HCT116 (cell line): Measurements from ENCODE around the gene KMT2B. TPM values are rescaled to one million over a fixed set of nuclear protein-coding genes. Genes with fewer than 3 reads are reported as not detected.

ENCODE experiments used
- ATAC-seq: fragments of 200-7000 bp; cut with Tn5 transposase; 2 replicates; pipeline ENCODE4 v1.9.1; 2020; ENCODE audit warnings: mild to moderate bottlenecking, moderate library complexity
- BruUV-seq: library from RNA; stranded (reverse); fragments of 400-500 nt; replicated peaks from 2 replicates; lab custom pipeline; 2021; lab: Mats Ljungman, UMichigan
- CTCF ChIA-PET: fragments of 300-600 bp; sonication (Branson Sonifier 250); formaldehyde crosslinking; loops from one replicate; lab custom pipeline; 2021; ENCODE audit warnings: antibody characterized with exemption; lab: Charles Lee
- POLR2A ChIA-PET: fragments of 300-600, 350-600 bp; sonication (Branson Sonifier 250); formaldehyde crosslinking; loops from one replicate; lab custom pipeline; 2021; ENCODE audit warnings: antibody characterized with exemption; lab: Charles Lee
- RAD21 ChIA-PET, 2 experiments: fragments of 300-600 bp; sonication (Branson Sonifier 250); formaldehyde crosslinking; loops; one replicate each; lab custom pipeline; 2023; ENCODE audit warnings: low total read pairs in 2 of 2; ENCODE audit not compliant: uncharacterized antibody in 2 of 2, unreplicated experiment in 2 of 2, low non-redundant PET in 1 of 2; lab: Charles Lee
- DNase-seq: peaks from one replicate; pipeline ENCODE4 v3.0.0-alpha.2; 2010; ENCODE audit warnings: low read depth, low spot score
- H2AFZ ChIP-seq: fragments of 200-600 bp; shearing (Covaris generic), sonication (generic); 2 replicates; pipeline ENCODE4 v1.6.1; 2017; ENCODE audit warnings: low read depth, mixed run types, mixed read lengths, antibody characterized with exemption, low read length; ENCODE audit not compliant: poor library complexity, severe bottlenecking
- H3K27ac ChIP-seq: 2 replicates; pipeline ENCODE4 v1.5.1; 2012; ENCODE audit warnings: low read depth, low read length
- H3K27me3 ChIP-seq: fragments of 200-600 bp; sonication (generic); 2 replicates; pipeline ENCODE4 v1.6.1; 2016; ENCODE audit warnings: mixed run types, low read length, mixed read lengths; ENCODE audit not compliant: insufficient read depth
- H3K36me3 ChIP-seq, 2 experiments: fragments of 200-500 bp in 1 of 2; fragments of 200-600 bp in 1 of 2; sonication (Bioruptor generic) in 1 of 2; sonication (generic) in 1 of 2; 2 replicates each; pipeline versions ENCODE4 v1.5.1 to v1.6.1; 2014 to 2016; ENCODE audit warnings: low read length in 2 of 2, inconsistent platforms in 1 of 2, mixed read lengths in 1 of 2, mixed run types in 1 of 2; ENCODE audit not compliant: insufficient read depth in 2 of 2, control insufficient read depth in 1 of 2
- H3K4me1 ChIP-seq, 2 experiments: fragments of 200-600 bp in 1 of 2; sonication (generic) in 1 of 2; 2 replicates each; pipeline versions ENCODE4 v1.5.1 to v1.6.1; 2012 to 2017; ENCODE audit warnings: low read length in 2 of 2, inconsistent platforms in 1 of 2, mild to moderate bottlenecking in 1 of 2, mixed read lengths in 1 of 2, mixed run types in 1 of 2, moderate library complexity in 1 of 2; ENCODE audit not compliant: insufficient read depth in 2 of 2, control insufficient read depth in 1 of 2
- H3K4me2 ChIP-seq: fragments of 200-600 bp; sonication (generic); 2 replicates; pipeline ENCODE4 v1.6.1; 2017; ENCODE audit warnings: mixed run types, low read length, mixed read lengths
- H3K4me3 ChIP-seq, 2 experiments: fragments of 200-600 bp in 1 of 2; sonication (generic) in 1 of 2; replicated peaks in 1 of 2; 2 replicates each; pipeline ENCODE4 v1.5.1; 2011 to 2016; ENCODE audit warnings: low read length in 2 of 2, control low read depth in 1 of 2, low read depth in 1 of 2, mild to moderate bottlenecking in 1 of 2, mixed read lengths in 1 of 2, mixed run types in 1 of 2
- H3K79me2 ChIP-seq: fragments of 200-600 bp; sonication (generic); 2 replicates; pipeline ENCODE4 v1.6.1; 2017; ENCODE audit warnings: mild to moderate bottlenecking, mixed run types, low read length, moderate library complexity, mixed read lengths; ENCODE audit not compliant: insufficient read depth
- H3K9ac ChIP-seq: fragments of 200-600 bp; sonication (generic); 2 replicates; pipeline ENCODE4 v1.6.1; 2016; ENCODE audit warnings: low read length, mixed read lengths
- H3K9me2 ChIP-seq: fragments of 200-600 bp; sonication (generic), shearing (Covaris generic); 2 replicates; pipeline ENCODE4 v1.6.1; 2017; ENCODE audit warnings: mixed run types, mild to moderate bottlenecking, moderate library complexity; ENCODE audit not compliant: insufficient read depth
- H3K9me3 ChIP-seq, 2 experiments: fragments of 200-500 bp in 1 of 2; fragments of 200-600 bp in 1 of 2; sonication (Bioruptor generic) in 1 of 2; sonication (generic) in 1 of 2; 2 replicates each; pipeline ENCODE4 v1.6.1; 2014 to 2017; ENCODE audit warnings: low read length in 2 of 2, mixed read lengths in 2 of 2, inconsistent platforms in 1 of 2, low read depth in 1 of 2, mild to moderate bottlenecking in 1 of 2, mixed run types in 1 of 2, moderate library complexity in 1 of 2; ENCODE audit not compliant: control insufficient read depth in 1 of 2, insufficient read depth in 1 of 2
- H4K20me1 ChIP-seq: fragments of 200-600 bp; sonication (generic), shearing (Covaris generic); 2 replicates; pipeline ENCODE4 v1.6.1; 2017; ENCODE audit warnings: mixed run types, mild to moderate bottlenecking, moderate library complexity; ENCODE audit not compliant: insufficient read depth
- ATF3 ChIP-seq: IDR thresholded peaks from 2 replicates; pipeline ENCODE4 v1.6.1; 2012
- POLR2A ChIP-seq: IDR thresholded peaks from 2 replicates; pipeline ENCODE4 v1.7.0; 2011; ENCODE audit warnings: borderline replicate concordance; ENCODE audit not compliant: insufficient read depth, insufficient read length; ENCODE audit errors: extremely low read depth
- POLR2AphosphoS5 ChIP-seq: IDR thresholded peaks from 2 replicates; pipeline ENCODE4 v1.6.1; 2011; ENCODE audit warnings: mild to moderate bottlenecking, low read depth, low read length, moderate library complexity
- REST ChIP-seq: IDR thresholded peaks from 2 replicates; pipeline ENCODE4 v1.6.1; 2012; ENCODE audit warnings: low read depth
- SIN3A ChIP-seq: IDR thresholded peaks from 2 replicates; pipeline ENCODE4 v1.6.1; 2012; ENCODE audit warnings: low read depth
- SRF ChIP-seq: IDR thresholded peaks from 2 replicates; pipeline ENCODE4 v1.6.1; 2012; ENCODE audit warnings: low read depth
- TCF7L2 ChIP-seq: IDR thresholded peaks from 2 replicates; pipeline ENCODE4 v1.7.0; 2011; ENCODE audit warnings: borderline replicate concordance, inconsistent platforms; ENCODE audit not compliant: insufficient read depth, insufficient read length; ENCODE audit errors: extremely low read depth
- ZBTB33 ChIP-seq: IDR thresholded peaks from 2 replicates; pipeline ENCODE4 v1.6.1; 2011; ENCODE audit warnings: mild to moderate bottlenecking, low read length, moderate library complexity; ENCODE audit not compliant: insufficient replicate concordance; ENCODE audit errors: extremely low read depth
- ZFX ChIP-seq: fragments of 450-650 bp; IDR thresholded peaks from 2 replicates; pipeline ENCODE4 v1.6.1; 2017
- ZNF274 ChIP-seq: fragments of 200-500 bp; sonication (Bioruptor generic); IDR thresholded peaks from 2 replicates; pipeline ENCODE4 v1.6.1; 2014; ENCODE audit warnings: mild to moderate bottlenecking, low read depth, low read length, inconsistent platforms
- intact Hi-C: fragments of 100-400 bp; cut with micrococcal nuclease; formaldehyde crosslinking; loops from 2 replicates; pipeline ENCODE4 v1.10.0; 2022
- total RNA-seq: library from RNA; stranded (reverse); gene quantifications from one replicate; pipeline ENCODE4 v1.2.1, GENCODE V29; 2021; ENCODE audit not compliant: unreplicated experiment
- TF ChIP-seq, protein P1 (sequence below): IDR thresholded peaks from 2 replicates; pipeline ENCODE4 v1.6.1; 2012

Gene KMT2B
- total RNA-seq, 1 experiment from 2014 or later = 29.9 TPM

DNA sequence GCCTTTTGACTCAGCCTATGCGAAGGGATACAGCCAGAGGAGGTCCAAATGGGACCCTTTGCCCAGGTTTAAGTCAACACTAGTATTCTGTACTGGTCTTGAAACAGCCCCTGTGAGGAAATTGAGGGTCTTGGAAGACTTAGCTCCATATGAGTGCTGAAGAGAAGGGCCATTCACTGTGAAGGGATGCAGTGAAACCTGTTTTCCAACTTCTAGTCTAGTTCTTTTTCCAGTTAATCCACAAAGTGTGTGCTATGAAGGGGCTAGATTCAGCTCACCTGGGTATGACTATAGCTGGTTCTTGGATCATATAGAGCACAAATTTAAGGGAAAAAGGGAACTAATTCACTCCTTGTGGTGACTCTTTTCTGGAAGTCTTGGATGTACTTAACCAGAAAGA, 9.4 kb upstream of the KMT2B start:
- no TSS peak for BruUV-seq
- Histone ChIP-seq H3K27me3 (no peaks in the 10 kb centered on the region), H3K4me1 (peaks cover 0 to 10% of the 10 kb centered on the region in 2 experiments; a peak in 1 of 4 replicates), H3K4me3 (no peak overlapping the region), H4K20me1 (no peaks in the 10 kb centered on the region), H3K9ac (no peak overlapping the region), H3K79me2 (no peaks in the 10 kb centered on the region), H3K4me2 (no peak overlapping the region), H3K9me2 (no peaks in the 10 kb centered on the region), H2AFZ (no peak overlapping the region), H3K9me3 (no peaks in the 10 kb centered on the region), H3K36me3 (no peaks in the 10 kb centered on the region), H3K27ac (no peak overlapping the region)
- no peak for TF ChIP-seq ZFX
- TF ChIP-seq, protein P1, sequence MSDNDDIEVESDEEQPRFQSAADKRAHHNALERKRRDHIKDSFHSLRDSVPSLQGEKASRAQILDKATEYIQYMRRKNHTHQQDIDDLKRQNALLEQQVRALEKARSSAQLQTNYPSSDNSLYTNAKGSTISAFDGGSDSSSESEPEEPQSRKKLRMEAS = no peak
- no peak for TF ChIP-seq ZBTB33
- no peak for TF ChIP-seq REST
- TF ChIP-seq ATF3 = no peak
- no peak for TF ChIP-seq TCF7L2
- TF ChIP-seq ZNF274 = no peak
- no peak for TF ChIP-seq SIN3A
- no peak for TF ChIP-seq SRF
- TF ChIP-seq POLR2AphosphoS5 = no peak
- TF ChIP-seq POLR2A = no peak
- intact Hi-C loops = no loop called here
- ChIA-PET POLR2A (no interaction called here), RAD21 (no interaction called here), CTCF (no interaction called here)
- ATAC-seq (no peak), DNase-seq (no peak)
